HUES64 (cell line): Measurements from ENCODE around the gene VWA5B1.

Source experiments
- H3K27ac ChIP-seq: 2 replicates; pipeline ENCODE4 v1.7.0; 2013; ENCODE audit warnings: low read depth, low read length, inconsistent platforms
- H3K27me3 ChIP-seq: 2 replicates; pipeline ENCODE4 v1.6.1; 2013; ENCODE audit warnings: mild to moderate bottlenecking, low read length; ENCODE audit not compliant: insufficient read depth
- H3K36me3 ChIP-seq: 2 replicates; pipeline ENCODE4 v1.6.1; 2013; ENCODE audit warnings: mild to moderate bottlenecking, low read length; ENCODE audit not compliant: insufficient read depth
- H3K4me1 ChIP-seq: 2 replicates; pipeline ENCODE4 v1.6.1; 2013; ENCODE audit warnings: mild to moderate bottlenecking, low read length, moderate library complexity; ENCODE audit not compliant: insufficient read depth
- H3K4me3 ChIP-seq: 2 replicates; pipeline ENCODE4 v1.5.1; 2013; ENCODE audit warnings: mild to moderate bottlenecking, low read length, moderate library complexity
- H3K9ac ChIP-seq: 2 replicates; pipeline ENCODE4 v1.6.1; 2013; ENCODE audit warnings: mild to moderate bottlenecking, low read depth, low read length
- H3K9me3 ChIP-seq: 2 replicates; pipeline ENCODE4 v1.6.1; 2013; ENCODE audit warnings: low read depth, low read length; ENCODE audit not compliant: insufficient read depth
- WGBS: fragments of 150-250, 120-280 bp; methylation state at CpG from one replicate; pipeline ENCODE4 v1.1.7; 2013; ENCODE audit warnings: missing lambda C conversion rate; 5-methylcytosine and 5-hydroxymethylcytosine counted together

VWA5B1 gene

GRCh38 chr1:20351911-20352701, 61.4 kb downstream of the VWA5B1 start:
- no peaks in the 10 kb centered on the region for H3K4me1 ChIP-seq
- H3K9me3 ChIP-seq = no peaks in the 10 kb centered on the region
- H3K27ac ChIP-seq = no peak overlapping the region
- H3K9ac ChIP-seq = no peak overlapping the region
- no peaks in the 10 kb centered on the region for H3K36me3 ChIP-seq
- 90% methylated on average over 9 of the region's 9 CpGs for WGBS
- H3K27me3 ChIP-seq = no peaks in the 10 kb centered on the region
- H3K4me3 ChIP-seq = no peak overlapping the region

GRCh38 chr1:20353836-20354235, 63.2 kb downstream of the VWA5B1 start:
- no peaks in the 10 kb centered on the region for H3K36me3 ChIP-seq
- H3K9me3 ChIP-seq = no peaks in the 10 kb centered on the region
- H3K9ac ChIP-seq = no peak overlapping the region
- H3K4me1 ChIP-seq = no peaks in the 10 kb centered on the region
- WGBS = 90% methylated on average over 17 of the region's 17 CpGs
- no peak overlapping the region for H3K27ac ChIP-seq
- H3K27me3 ChIP-seq = no peaks in the 10 kb centered on the region
- H3K4me3 ChIP-seq = no peak overlapping the region

DNA sequence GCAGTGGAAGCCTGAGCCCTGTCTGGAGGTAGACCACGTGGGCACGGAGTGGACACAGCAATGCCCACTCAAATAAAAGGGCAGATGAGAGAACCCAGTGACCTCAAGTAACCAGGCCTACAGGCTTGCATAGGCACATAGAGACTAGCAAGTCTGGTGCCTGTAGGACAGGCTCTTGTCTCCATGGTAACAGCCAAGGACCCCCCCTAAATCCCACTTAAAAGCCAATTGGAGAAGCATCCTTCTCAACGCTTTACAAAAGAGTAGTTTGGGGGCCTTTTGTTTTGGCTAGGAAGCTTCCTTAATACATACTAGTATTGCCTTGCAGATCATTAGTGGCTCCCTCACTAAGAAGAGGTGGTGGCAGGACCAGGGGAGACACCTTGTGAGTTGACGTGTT, 63.9 kb downstream of the VWA5B1 start:
- Histone ChIP-seq H3K4me3 (no peak overlapping the region), H3K27me3 (peaks cover 5% of the 10 kb centered on the region; the same call in 1 of the 2 replicates), H3K27ac (no peak overlapping the region), H3K9ac (no peak overlapping the region), H3K36me3 (no peaks in the 10 kb centered on the region), H3K4me1 (no peaks in the 10 kb centered on the region), H3K9me3 (no peaks in the 10 kb centered on the region)
- WGBS = 92% methylated on average over 3 of the region's 4 CpGs

- Histone ChIP-seq H3K9me3 (no peaks in the 10 kb centered on the region), H3K27ac (no peak overlapping the region), H3K4me1 (no peaks in the 10 kb centered on the region), H3K36me3 (no peaks in the 10 kb centered on the region), H3K9ac (no peak overlapping the region), H3K27me3 (peaks cover 11% of the 10 kb centered on the region; the same call in 1 of the 2 replicates), H3K4me3 (no peak overlapping the region)
- WGBS = 89% methylated on average over 14 of the region's 14 CpGs
Measured at GRCh38 chr1:20355101-20355827, 64.6 kb downstream of the VWA5B1 start.

DNA sequence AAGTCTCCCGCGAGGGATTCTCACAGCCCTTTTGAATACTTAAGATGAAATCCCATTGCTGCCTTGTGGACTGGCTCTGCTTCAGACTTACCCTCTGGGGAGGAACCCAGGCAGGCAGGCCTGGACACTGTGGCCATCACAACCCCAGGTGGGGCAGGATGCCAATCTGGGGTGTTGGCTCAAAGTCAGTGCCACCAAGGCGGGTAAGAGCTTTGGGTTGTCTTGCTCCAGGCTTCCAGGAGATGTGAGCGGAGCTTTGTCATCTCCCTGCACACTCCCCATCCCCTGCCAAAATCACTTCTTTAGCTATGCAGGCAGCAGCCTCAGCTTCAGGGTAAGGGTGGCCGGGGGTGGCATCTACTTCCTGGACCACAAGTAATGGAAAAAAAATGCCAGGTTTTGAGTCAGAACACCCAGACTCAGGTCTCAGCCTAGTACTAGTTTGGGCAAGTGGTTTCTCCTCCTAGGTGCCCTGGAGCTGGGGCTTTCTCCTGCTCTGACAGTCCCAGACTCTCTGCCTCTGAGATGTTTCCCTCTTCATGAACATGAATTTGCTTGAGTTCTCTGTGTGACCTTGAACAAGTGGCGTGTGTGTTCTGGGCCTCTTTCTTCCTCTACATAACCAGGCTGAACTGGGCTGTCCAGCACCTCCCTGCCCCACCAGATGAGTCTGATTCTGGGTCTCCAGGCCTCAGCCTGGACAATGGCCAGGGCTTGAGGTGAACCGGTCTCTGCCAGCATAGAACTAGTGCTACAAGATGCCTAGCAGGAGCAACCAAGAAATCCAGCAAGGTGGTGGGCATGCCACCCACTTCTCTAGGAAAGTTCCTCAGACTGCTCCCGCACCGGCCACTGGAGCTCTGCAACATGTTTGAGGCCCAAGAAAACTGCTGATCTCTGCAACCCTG, 65.4 kb downstream of the VWA5B1 start:
- 82% methylated on average over 9 of the region's 9 CpGs for WGBS
- Histone ChIP-seq H3K4me1 (no peaks in the 10 kb centered on the region), H3K9me3 (no peaks in the 10 kb centered on the region), H3K9ac (no peak overlapping the region), H3K36me3 (no peaks in the 10 kb centered on the region), H3K27me3 (peaks cover 16% of the 10 kb centered on the region), H3K4me3 (no peak overlapping the region), H3K27ac (no peak overlapping the region)

DNA sequence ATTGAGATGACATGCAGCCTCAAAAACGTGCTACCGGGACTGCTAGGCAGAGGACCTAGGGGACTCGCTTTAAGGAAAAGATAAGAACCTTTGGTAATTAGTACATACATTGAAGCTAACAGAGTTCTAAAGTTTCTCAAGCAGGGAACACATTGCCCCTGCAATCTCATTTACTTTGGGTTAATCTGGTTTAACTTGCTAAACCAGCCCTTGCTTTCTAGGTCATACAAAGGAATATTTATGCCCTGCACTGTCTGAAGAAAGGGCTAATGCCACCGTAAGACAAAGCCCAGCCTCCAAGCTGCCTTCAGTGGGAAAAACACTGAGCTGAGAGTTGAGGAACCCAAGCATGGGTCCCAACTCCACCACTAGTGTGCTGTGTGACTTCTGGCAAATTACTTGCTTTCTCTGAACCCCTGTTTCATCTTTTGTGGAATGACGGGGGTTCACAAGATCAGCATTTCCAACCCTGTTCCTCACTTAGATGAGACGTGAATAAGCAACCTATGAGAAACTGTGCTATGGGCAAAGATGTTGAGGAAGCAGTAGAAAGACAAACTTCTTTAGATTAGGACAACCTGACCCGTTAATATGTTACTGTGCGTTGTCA, 66.3 kb downstream of the VWA5B1 start:
- Histone ChIP-seq H3K27ac (no peak overlapping the region), H3K36me3 (no peaks in the 10 kb centered on the region), H3K27me3 (peaks cover 22% of the 10 kb centered on the region), H3K9ac (no peak overlapping the region), H3K4me3 (no peak overlapping the region), H3K9me3 (no peaks in the 10 kb centered on the region), H3K4me1 (no peaks in the 10 kb centered on the region)
- 85% methylated on average over 8 of the region's 8 CpGs for WGBS

GRCh38 chr1:20357796-20358195, 67.1 kb downstream of the VWA5B1 start:
- no peak overlapping the region for H3K4me3 ChIP-seq
- H3K27me3 ChIP-seq = peaks cover 26% of the 10 kb centered on the region
- no peak overlapping the region for H3K27ac ChIP-seq
- H3K9ac ChIP-seq = no peak overlapping the region
- no peaks in the 10 kb centered on the region for H3K9me3 ChIP-seq
- 92% methylated on average over 8 of the region's 8 CpGs for WGBS
- no peaks in the 10 kb centered on the region for H3K36me3 ChIP-seq
- no peaks in the 10 kb centered on the region for H3K4me1 ChIP-seq

GRCh38 chr1:20358761-20359263, 68.1 kb downstream of the VWA5B1 start:
- Histone ChIP-seq H3K4me1 (no peaks in the 10 kb centered on the region), H3K9ac (no peak overlapping the region), H3K36me3 (no peaks in the 10 kb centered on the region), H3K9me3 (no peaks in the 10 kb centered on the region), H3K27me3 (peaks cover 34% of the 10 kb centered on the region), H3K27ac (no peak overlapping the region), H3K4me3 (no peak overlapping the region)
- 65% methylated on average over 12 of the region's 12 CpGs for WGBS

- no peak overlapping the region for H3K27ac ChIP-seq
- no peaks in the 10 kb centered on the region for H3K36me3 ChIP-seq
- no peaks in the 10 kb centered on the region for H3K4me1 ChIP-seq
- no peaks in the 10 kb centered on the region for H3K9me3 ChIP-seq
- no peak overlapping the region for H3K9ac ChIP-seq
- H3K27me3 ChIP-seq = peaks cover 42% of the 10 kb centered on the region
- 91% methylated on average over 15 of the region's 15 CpGs for WGBS
- no peak overlapping the region for H3K4me3 ChIP-seq
Measured at GRCh38 chr1:20359451-20360330, 69.0 kb downstream of the VWA5B1 start.

- H3K4me3 ChIP-seq = no peak overlapping the region
- no peaks in the 10 kb centered on the region for H3K36me3 ChIP-seq
- H3K27me3 ChIP-seq = peaks cover 59% of the 10 kb centered on the region
- 90% methylated on average over 7 of the region's 7 CpGs for WGBS
- H3K9me3 ChIP-seq = no peaks in the 10 kb centered on the region
- no peak overlapping the region for H3K27ac ChIP-seq
- H3K9ac ChIP-seq = no peak overlapping the region
- no peaks in the 10 kb centered on the region for H3K4me1 ChIP-seq
Measured at GRCh38 chr1:20361401-20361800, 70.7 kb downstream of the VWA5B1 start.
